Panc1 (cell line): Measurements from ENCODE around the gene PPM1F. TPM values are rescaled to one million over a fixed set of nuclear protein-coding genes. Genes with fewer than 3 reads are reported as not detected.

Source experiments
- ATAC-seq: fragments of 200-7000 bp; cut with Tn5 transposase; 2 replicates; pipeline ENCODE4 v1.9.1; 2020; ENCODE audit warnings: mild to moderate bottlenecking, moderate library complexity
- BruUV-seq: library from RNA; stranded (reverse); fragments of 400-500 nt; replicated peaks from 2 replicates; lab custom pipeline; 2021; lab: Mats Ljungman, UMichigan
- CTCF ChIA-PET: fragments of 300-600 bp; sonication (Branson Sonifier 250); formaldehyde crosslinking; loops from one replicate; lab custom pipeline; 2022; ENCODE audit warnings: antibody characterized with exemption; lab: Charles Lee
- POLR2A ChIA-PET: fragments of 300-600 bp; sonication (Branson Sonifier 250); formaldehyde crosslinking; loops from one replicate; lab custom pipeline; 2022; ENCODE audit warnings: antibody characterized with exemption; lab: Charles Lee
- DNase-seq: peaks from one replicate; pipeline ENCODE4 v3.0.0-alpha.2; 2010; ENCODE audit warnings: low read depth, low spot score
- H3K27ac ChIP-seq: 2 replicates; pipeline ENCODE4 v1.5.1; 2011; ENCODE audit warnings: mild to moderate bottlenecking, low read length, inconsistent platforms
- H3K27me3 ChIP-seq: fragments of 200-500 bp; sonication (Bioruptor generic); 2 replicates; pipeline ENCODE4 v1.6.0; 2014; ENCODE audit warnings: low read length, inconsistent platforms; ENCODE audit not compliant: control insufficient read depth, insufficient read depth
- H3K36me3 ChIP-seq: fragments of 200-500 bp; sonication (Bioruptor generic); 2 replicates; pipeline ENCODE4 v1.5.1; 2014; ENCODE audit warnings: inconsistent platforms, mild to moderate bottlenecking, low read length, moderate library complexity; ENCODE audit not compliant: control insufficient read depth, insufficient read depth
- H3K4me1 ChIP-seq: 2 replicates; pipeline ENCODE4 v1.5.1; 2011; ENCODE audit warnings: inconsistent platforms, mild to moderate bottlenecking, low read length, moderate library complexity; ENCODE audit not compliant: control insufficient read depth, insufficient read depth
- H3K4me3 ChIP-seq, 2 experiments: 2 replicates each; pipeline ENCODE4 v1.5.1; 2011 to 2012; ENCODE audit warnings: low read depth in 2 of 2, low read length in 2 of 2, mild to moderate bottlenecking in 2 of 2, inconsistent platforms in 1 of 2, moderate library complexity in 1 of 2
- H3K9me3 ChIP-seq: fragments of 200-500 bp; sonication (Bioruptor generic); 2 replicates; pipeline ENCODE4 v1.5.1; 2014; ENCODE audit warnings: low read depth, mild to moderate bottlenecking, inconsistent platforms, low read length, moderate library complexity; ENCODE audit not compliant: control insufficient read depth, insufficient read depth
- POLR2AphosphoS5 ChIP-seq: IDR thresholded peaks from 2 replicates; pipeline ENCODE4 v1.6.1; 2012; ENCODE audit warnings: mild to moderate bottlenecking, low read depth, low read length, moderate library complexity
- SIN3A ChIP-seq: IDR thresholded peaks from 2 replicates; pipeline ENCODE4 v1.6.1; 2012; ENCODE audit warnings: low read depth, mild to moderate bottlenecking, low read length, moderate library complexity, borderline replicate concordance; ENCODE audit not compliant: insufficient read depth
- TCF7L2 ChIP-seq: IDR thresholded peaks from 2 replicates; pipeline ENCODE4 v1.6.1; 2011; ENCODE audit warnings: mild to moderate bottlenecking, low read depth, low read length, inconsistent platforms
- in situ Hi-C: cut with HindIII; loops from 2 replicates; pipeline ENCODE4 v1.10.0; 2016; ENCODE audit warnings: low sequenced_read_pairs, low pct_unique_long_range_greater_than_20kb
- intact Hi-C: fragments of 100-400 bp; cut with micrococcal nuclease; formaldehyde crosslinking; loops from one replicate; pipeline ENCODE4 v1.10.0; 2022; ENCODE audit not compliant: unreplicated experiment
- total RNA-seq: library from RNA; stranded (reverse); gene quantifications from one replicate; pipeline ENCODE4 v1.2.1, GENCODE V29; 2021; ENCODE audit not compliant: unreplicated experiment
- TF ChIP-seq, protein P1 (sequence below): fragments of 450-650 bp; IDR thresholded peaks from 2 replicates; pipeline ENCODE4 v1.5.1; 2017; ENCODE audit warnings: mild to moderate bottlenecking
- TF ChIP-seq, protein P2 (sequence below), 2 experiments: IDR thresholded peaks; 2 replicates each; pipeline ENCODE4 v1.6.1; 2011 to 2012; ENCODE audit warnings: low read depth in 2 of 2, control low read depth in 1 of 2, low read length in 1 of 2, mild to moderate bottlenecking in 1 of 2, moderate library complexity in 1 of 2; ENCODE audit not compliant: insufficient read depth in 1 of 2

Gene PPM1F
- total RNA-seq, 1 experiment from 2014 or later: 28.9 TPM

DNA sequence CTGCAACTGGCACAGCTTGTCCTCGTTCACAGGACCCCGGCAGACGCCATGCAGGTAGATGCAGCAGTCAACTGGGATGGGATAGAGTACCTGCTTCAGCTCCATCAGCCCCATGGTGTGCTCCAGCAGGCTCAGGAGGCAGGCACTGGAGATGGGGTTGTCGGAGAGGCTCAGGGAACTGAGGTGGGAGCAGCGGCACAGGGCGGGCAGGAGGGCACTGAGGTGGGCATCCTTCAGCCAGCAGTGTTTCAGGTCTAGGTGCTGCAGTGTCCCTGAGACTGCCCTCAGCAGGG is 38.6 kb upstream of the PPM1F start:
- Histone ChIP-seq H3K27me3 (no peaks in the 10 kb centered on the region), H3K36me3 (no peaks in the 10 kb centered on the region), H3K4me3 (no peak overlapping the region), H3K27ac (no peak overlapping the region), H3K9me3 (no peaks in the 10 kb centered on the region), H3K4me1 (no peaks in the 10 kb centered on the region)
- in situ Hi-C loops (no loop called here), intact Hi-C loops (no loop called here)
- ChIA-PET POLR2A (no interaction called here), CTCF (no interaction called here)
- no peak for DNase-seq
- no peak for ATAC-seq
- no TSS peak for BruUV-seq
- TF ChIP-seq, protein P1, sequence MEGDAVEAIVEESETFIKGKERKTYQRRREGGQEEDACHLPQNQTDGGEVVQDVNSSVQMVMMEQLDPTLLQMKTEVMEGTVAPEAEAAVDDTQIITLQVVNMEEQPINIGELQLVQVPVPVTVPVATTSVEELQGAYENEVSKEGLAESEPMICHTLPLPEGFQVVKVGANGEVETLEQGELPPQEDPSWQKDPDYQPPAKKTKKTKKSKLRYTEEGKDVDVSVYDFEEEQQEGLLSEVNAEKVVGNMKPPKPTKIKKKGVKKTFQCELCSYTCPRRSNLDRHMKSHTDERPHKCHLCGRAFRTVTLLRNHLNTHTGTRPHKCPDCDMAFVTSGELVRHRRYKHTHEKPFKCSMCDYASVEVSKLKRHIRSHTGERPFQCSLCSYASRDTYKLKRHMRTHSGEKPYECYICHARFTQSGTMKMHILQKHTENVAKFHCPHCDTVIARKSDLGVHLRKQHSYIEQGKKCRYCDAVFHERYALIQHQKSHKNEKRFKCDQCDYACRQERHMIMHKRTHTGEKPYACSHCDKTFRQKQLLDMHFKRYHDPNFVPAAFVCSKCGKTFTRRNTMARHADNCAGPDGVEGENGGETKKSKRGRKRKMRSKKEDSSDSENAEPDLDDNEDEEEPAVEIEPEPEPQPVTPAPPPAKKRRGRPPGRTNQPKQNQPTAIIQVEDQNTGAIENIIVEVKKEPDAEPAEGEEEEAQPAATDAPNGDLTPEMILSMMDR: no peak
- TF ChIP-seq, protein P2, sequence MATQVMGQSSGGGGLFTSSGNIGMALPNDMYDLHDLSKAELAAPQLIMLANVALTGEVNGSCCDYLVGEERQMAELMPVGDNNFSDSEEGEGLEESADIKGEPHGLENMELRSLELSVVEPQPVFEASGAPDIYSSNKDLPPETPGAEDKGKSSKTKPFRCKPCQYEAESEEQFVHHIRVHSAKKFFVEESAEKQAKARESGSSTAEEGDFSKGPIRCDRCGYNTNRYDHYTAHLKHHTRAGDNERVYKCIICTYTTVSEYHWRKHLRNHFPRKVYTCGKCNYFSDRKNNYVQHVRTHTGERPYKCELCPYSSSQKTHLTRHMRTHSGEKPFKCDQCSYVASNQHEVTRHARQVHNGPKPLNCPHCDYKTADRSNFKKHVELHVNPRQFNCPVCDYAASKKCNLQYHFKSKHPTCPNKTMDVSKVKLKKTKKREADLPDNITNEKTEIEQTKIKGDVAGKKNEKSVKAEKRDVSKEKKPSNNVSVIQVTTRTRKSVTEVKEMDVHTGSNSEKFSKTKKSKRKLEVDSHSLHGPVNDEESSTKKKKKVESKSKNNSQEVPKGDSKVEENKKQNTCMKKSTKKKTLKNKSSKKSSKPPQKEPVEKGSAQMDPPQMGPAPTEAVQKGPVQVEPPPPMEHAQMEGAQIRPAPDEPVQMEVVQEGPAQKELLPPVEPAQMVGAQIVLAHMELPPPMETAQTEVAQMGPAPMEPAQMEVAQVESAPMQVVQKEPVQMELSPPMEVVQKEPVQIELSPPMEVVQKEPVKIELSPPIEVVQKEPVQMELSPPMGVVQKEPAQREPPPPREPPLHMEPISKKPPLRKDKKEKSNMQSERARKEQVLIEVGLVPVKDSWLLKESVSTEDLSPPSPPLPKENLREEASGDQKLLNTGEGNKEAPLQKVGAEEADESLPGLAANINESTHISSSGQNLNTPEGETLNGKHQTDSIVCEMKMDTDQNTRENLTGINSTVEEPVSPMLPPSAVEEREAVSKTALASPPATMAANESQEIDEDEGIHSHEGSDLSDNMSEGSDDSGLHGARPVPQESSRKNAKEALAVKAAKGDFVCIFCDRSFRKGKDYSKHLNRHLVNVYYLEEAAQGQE (IDR thresholded peaks at IDR 0.05; ENCODE audit: insufficient read depth in 1 of 2, low read depth in 2 of 2, low read length in 1 of 2): no peak
- TF ChIP-seq TCF7L2: no peak
- TF ChIP-seq SIN3A: no peak
- no peak for TF ChIP-seq POLR2AphosphoS5

DNA sequence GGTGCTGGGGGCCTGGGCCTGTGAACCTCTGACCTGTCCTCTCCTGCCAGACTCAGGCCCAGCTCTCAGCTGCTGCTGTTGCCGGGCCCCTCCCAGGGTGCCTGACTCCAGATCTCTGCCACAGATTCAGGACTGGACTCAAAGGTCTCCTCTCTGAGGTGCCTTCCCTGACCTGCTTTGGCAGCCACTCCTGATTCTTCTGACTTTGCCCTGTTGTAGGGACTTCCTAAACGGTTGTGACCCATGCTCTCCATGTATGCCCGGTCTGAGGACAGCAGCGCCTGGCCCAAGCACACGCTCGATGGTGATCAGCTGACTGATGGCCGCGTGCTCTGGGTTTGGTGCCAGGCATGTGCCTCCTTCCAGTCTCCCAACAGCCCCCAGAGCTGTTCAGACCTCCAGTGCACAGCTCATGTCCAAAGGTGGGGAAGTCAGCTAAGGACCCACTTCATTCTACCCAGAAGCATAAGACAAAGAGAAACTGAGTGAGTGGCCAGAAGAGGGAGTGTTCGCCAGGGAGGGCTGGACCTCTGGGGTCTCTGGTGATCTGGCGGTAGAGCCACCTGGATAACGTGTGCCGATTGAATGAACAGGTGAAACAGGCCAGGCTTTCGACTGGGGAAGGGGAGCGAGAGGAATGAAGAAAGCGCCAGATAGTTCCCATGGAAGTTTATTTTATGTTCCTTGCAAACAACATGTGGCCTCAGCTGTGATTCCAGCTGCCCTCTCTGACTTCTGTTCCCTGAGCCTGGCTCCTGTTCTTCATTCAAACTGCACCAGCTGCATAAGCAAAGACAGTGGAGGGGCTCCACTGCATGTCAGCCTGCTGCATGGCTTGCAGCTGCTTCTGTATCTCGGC is 38.0 kb upstream of the PPM1F start:
- ChIA-PET CTCF (no interaction called here), POLR2A (no interaction called here)
- in situ Hi-C loops (no loop called here), intact Hi-C loops (no loop called here)
- Histone ChIP-seq H3K4me1 (no peaks in the 10 kb centered on the region), H3K36me3 (no peaks in the 10 kb centered on the region), H3K4me3 (no peak overlapping the region), H3K27ac (no peak overlapping the region), H3K27me3 (no peaks in the 10 kb centered on the region), H3K9me3 (no peaks in the 10 kb centered on the region)
- ATAC-seq: no peak
- DNase-seq: no peak
- TF ChIP-seq, protein P2 (IDR thresholded peaks at IDR 0.05; ENCODE audit: insufficient read depth in 1 of 2, low read depth in 2 of 2, low read length in 1 of 2): no peak
- TF ChIP-seq TCF7L2 (no peak), SIN3A (no peak), POLR2AphosphoS5 (no peak)
- TF ChIP-seq, protein P1: no peak
- no TSS peak for BruUV-seq
